Mucosa of descending colon (tissue), 3 donors: Measurements from ENCODE around the gene MAGI1. TPM values are rescaled to one million over a fixed set of nuclear protein-coding genes. Genes with fewer than 3 reads are reported as not detected.

Experiments
- ATAC-seq: fragments of 200-7000 bp; cut with Tn5 transposase; one replicate; pipeline ENCODE4 v1.9.1; 2020; ENCODE audit warnings: mild to moderate bottlenecking, moderate library complexity
- DNase-seq, 3 donors: peaks; one replicate each; pipeline ENCODE4 v3.0.0-alpha.2; 2020
- H3K36me3 ChIP-seq: fragments of 200-600 bp; one replicate; pipeline ENCODE4 v1.8.0; 2021; ENCODE audit warnings: low read depth, mild to moderate bottlenecking
- H3K4me1 ChIP-seq: fragments of 200-600 bp; one replicate; pipeline ENCODE4 v1.8.0; 2021; ENCODE audit warnings: low read depth, mild to moderate bottlenecking
- H3K4me3 ChIP-seq: fragments of 200-600 bp; one replicate; pipeline ENCODE4 v1.8.0; 2021; ENCODE audit warnings: mild to moderate bottlenecking
- H3K9me3 ChIP-seq: fragments of 200-600 bp; one replicate; pipeline ENCODE4 v1.8.0; 2021; ENCODE audit warnings: mild to moderate bottlenecking
- intact Hi-C, 2 donors: fragments of 100-400 bp; cut with DNase I in 1 of 2; cut with micrococcal nuclease in 1 of 2; formaldehyde crosslinking; loops; one replicate each; pipeline versions ENCODE4 v1.11.0 to v1.11.1; 2022; cut with DNase I, micrococcal nuclease
- total RNA-seq, 3 donors: library from RNA; stranded (reverse); fragmentation: NEBNext Ultra II Directional in 2 of 3; extraction: Animal tissue kit (Norgen Biotek cat#: 25700) in 2 of 3; gene quantifications; one replicate each; pipeline versions ENCODE4 v1.2.1 to v1.2.4, GENCODE V29; 2021 to 2023
- TF ChIP-seq, protein P1 (sequence below): fragments of 200-600 bp; IDR thresholded peaks from one replicate; pipeline ENCODE4 v1.8.0; 2022; ENCODE audit warnings: antibody characterized with exemption, mild to moderate bottlenecking
- donor health status: DM: no; HTN: no; CAD: no; lungs with moderate emphysema.
- donor health status: DM: no; HTN: no; CAD: no.
- donor health status: DM: no; HTN: yes; CAD: no.

The MAGI1 gene
- total RNA-seq, 3 donors from 2014 or later: 41.9 to 59.6 (median 45.6) TPM

DNA sequence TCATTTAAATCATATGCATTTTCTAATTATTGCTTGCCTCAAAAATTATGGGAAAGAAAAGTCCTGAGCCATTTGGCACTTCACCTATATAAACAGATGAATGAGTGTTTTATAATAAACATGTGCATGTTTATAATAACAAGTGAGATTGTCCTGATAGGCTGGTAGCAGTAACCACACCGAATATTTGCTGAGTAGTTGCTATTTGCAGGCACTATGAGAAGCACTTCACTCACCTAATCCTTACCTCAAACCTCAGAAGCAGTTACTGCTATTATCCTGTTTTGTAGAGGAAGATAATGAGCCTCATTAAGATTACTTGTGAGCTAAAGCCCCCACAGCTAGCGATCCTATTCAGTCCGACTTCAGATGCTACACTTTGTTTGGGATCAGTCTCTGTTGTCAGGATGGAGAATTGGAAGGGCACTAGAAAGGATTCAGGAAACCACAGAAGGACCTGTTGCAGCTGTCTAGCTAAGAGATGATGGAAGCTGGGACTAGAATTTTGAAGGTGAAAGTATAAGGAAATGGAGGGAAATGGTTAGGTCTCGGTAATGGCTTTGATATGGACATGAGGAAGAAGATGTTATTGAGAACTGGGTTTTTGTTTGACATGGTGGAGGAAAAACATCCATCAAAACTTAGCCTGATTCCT is 28.4 kb upstream of the MAGI1 start:
- H3K4me3 ChIP-seq: no peak overlapping the region
- no peaks in the 10 kb centered on the region for H3K4me1 ChIP-seq
- DNase-seq (no peak), ATAC-seq (no peak)
- H3K36me3 ChIP-seq: no peaks in the 10 kb centered on the region
- TF ChIP-seq, protein P1, sequence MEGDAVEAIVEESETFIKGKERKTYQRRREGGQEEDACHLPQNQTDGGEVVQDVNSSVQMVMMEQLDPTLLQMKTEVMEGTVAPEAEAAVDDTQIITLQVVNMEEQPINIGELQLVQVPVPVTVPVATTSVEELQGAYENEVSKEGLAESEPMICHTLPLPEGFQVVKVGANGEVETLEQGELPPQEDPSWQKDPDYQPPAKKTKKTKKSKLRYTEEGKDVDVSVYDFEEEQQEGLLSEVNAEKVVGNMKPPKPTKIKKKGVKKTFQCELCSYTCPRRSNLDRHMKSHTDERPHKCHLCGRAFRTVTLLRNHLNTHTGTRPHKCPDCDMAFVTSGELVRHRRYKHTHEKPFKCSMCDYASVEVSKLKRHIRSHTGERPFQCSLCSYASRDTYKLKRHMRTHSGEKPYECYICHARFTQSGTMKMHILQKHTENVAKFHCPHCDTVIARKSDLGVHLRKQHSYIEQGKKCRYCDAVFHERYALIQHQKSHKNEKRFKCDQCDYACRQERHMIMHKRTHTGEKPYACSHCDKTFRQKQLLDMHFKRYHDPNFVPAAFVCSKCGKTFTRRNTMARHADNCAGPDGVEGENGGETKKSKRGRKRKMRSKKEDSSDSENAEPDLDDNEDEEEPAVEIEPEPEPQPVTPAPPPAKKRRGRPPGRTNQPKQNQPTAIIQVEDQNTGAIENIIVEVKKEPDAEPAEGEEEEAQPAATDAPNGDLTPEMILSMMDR: no peak
- intact Hi-C loops: no loop called here
- H3K9me3 ChIP-seq: no peaks in the 10 kb centered on the region

DNA sequence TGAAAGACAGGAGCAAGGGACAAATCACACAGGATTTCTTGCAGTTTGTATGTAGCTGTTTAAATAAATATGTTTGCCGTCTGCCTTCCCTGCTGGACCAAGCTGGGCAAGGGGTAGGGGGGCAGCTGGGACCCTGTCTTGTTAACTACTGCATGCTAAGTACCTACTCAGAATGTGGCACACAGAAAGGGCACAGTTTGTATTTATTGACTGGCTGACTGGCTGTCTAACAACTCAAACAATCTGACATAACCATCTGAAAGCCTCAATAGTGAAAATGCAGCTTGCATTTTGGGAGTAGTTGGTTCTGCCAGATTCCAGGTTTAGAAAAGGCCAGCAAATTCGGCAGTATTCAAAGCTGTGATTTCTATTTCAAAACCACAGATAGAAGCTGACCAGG is 16.6 kb upstream of the MAGI1 start:
- Histone ChIP-seq H3K4me3 (no peak overlapping the region), H3K36me3 (no peaks in the 10 kb centered on the region), H3K4me1 (no peaks in the 10 kb centered on the region), H3K9me3 (no peaks in the 10 kb centered on the region)
- DNase-seq: no peak
- intact Hi-C loops: no loop called here
- ATAC-seq: no peak
- TF ChIP-seq, protein P1: no peak

DNA sequence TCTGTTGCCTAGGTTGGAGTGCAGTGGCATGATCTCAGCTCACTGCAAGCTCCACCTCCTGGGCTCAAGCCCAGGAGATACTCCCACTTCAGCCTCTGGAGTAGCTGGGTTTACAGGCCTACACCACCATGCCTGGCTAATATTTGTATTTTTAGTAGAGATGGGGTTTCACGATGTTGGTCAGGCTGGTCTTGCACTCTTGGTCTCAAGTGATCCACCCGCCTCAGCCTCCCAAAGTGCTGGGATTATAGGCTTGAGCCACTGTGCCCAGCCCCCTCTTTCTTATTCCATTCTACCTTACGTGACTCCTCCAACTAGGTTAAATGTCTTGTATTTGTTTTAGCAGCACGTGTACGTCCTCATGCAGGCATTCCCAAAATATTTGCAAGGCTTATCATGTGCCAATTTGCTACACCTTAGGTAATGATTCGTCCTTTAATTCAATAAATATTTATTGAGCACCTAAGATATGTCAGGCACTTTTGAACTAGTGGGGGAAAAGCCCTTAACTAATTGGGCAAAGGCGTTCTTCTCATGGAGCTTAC is 14.9 kb upstream of the MAGI1 start:
- Histone ChIP-seq H3K36me3 (no peaks in the 10 kb centered on the region), H3K4me3 (no peak overlapping the region), H3K9me3 (no peaks in the 10 kb centered on the region), H3K4me1 (no peaks in the 10 kb centered on the region)
- DNase-seq: no peak
- no peak for ATAC-seq
- intact Hi-C loops: no loop called here
- TF ChIP-seq, protein P1: no peak

DNA sequence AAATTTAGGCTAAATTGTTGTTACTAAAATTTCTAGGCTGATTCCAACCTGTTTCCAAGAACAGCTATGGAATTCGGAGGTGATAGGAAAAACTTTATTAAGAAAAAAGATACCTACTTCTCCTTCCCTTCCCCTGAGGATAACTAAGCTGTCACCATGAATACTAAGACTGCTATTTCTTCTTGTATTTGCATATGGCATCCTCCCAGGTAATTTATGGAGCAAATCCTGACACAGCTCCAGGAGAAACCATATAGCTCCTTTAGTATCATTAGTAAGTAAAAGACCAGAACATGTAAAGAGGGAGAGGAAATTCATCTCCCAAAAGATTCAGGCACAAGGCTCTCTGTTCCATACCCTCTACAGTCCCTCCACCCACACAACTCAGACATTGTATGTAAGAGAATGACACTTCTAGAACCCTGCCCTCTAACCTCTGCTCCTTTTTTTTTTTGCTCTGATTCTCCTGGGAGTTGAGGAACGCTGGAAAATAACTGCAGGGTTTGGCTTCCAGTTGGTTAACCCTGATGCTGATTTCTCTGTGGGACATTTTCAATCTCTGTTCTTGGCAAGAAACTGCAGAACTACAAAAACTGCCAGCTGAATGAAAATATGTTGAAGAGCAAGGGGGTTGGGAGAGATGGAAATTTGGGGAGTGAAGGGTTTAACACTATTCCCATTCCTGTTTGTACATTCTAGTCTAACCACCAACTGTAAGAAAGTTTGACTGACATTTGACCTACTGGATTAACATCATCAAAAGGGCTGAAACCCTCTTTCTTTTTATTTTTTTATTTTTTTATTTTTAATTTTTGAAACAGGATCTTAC is 14.2 kb upstream of the MAGI1 start:
- Histone ChIP-seq H3K9me3 (no peaks in the 10 kb centered on the region), H3K4me1 (no peaks in the 10 kb centered on the region), H3K4me3 (no peak overlapping the region), H3K36me3 (no peaks in the 10 kb centered on the region)
- ATAC-seq: no peak
- no peak for DNase-seq
- intact Hi-C loops: no loop called here
- TF ChIP-seq, protein P1: no peak

DNA sequence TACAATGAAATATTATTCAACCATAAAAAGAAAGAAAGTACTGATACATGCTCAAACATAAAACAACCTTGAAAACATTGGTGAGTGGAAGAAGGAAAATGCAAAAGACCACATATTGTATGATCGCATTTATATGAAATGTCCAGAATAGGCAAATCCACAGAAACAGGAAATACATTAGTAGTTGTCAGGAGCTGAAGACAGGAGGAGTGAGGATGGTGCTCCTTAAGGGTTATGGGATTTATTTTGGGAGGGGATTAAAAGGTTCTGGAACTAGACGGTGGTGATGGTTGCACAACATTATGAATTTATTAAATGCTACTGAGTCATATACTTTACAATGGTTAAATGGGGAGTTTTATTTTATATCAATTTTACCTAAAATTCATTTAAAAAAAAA is 12.1 kb upstream of the MAGI1 start:
- H3K36me3 ChIP-seq: no peaks in the 10 kb centered on the region
- peaks cover 8% of the 10 kb centered on the region for H3K4me1 ChIP-seq
- DNase-seq (no peak), ATAC-seq (no peak)
- intact Hi-C loops: no loop called here
- no peaks in the 10 kb centered on the region for H3K9me3 ChIP-seq
- TF ChIP-seq, protein P1: no peak
- no peak overlapping the region for H3K4me3 ChIP-seq
